ENCODE measurements around the gene NUP214.
"Not testable (repeated sequence)": the region's sequence is repeated elsewhere in the genome, so short reads cannot be mapped to it uniquely, and the experiment has no call there.

The NUP214 gene

GRCh38 chr9:131116281-131117120, 8.9 kb upstream of the NUP214 start:
- no peak for DNase-seq (ENCODE audit: low spot score)

- no peak for DNase-seq (ENCODE audit: low spot score)
Observed at GRCh38 chr9:131117121-131117761, 8.1 kb upstream of the NUP214 start.

- DNase-seq (ENCODE audit: low spot score), result no peak
Observed at GRCh38 chr9:131117762-131118145, 7.6 kb upstream of the NUP214 start.

GRCh38 chr9:131119600-131119999, 5.8 kb upstream of the NUP214 start:
- DNase-seq (ENCODE audit: low spot score), result no peak

- no peak for DNase-seq (ENCODE audit: low spot score)
Observed at GRCh38 chr9:131120620-131121228, 4.7 kb upstream of the NUP214 start.

- no peak for DNase-seq (ENCODE audit: low spot score)
Observed at GRCh38 chr9:131121346-131121745, 4.0 kb upstream of the NUP214 start.

- no peak for DNase-seq (ENCODE audit: low spot score)
Observed at GRCh38 chr9:131122158-131122557, 3.2 kb upstream of the NUP214 start.

GRCh38 chr9:131125038-131125287, 423 bp upstream of the NUP214 start:
- no peak for DNase-seq (ENCODE audit: low spot score)

- no peak for DNase-seq (ENCODE audit: low spot score)
Observed at GRCh38 chr9:131126059-131126426, 657 bp downstream of the NUP214 start.

- DNase-seq (ENCODE audit: low spot score), result no peak
Observed at GRCh38 chr9:131129183-131129582, 3.8 kb downstream of the NUP214 start.

GRCh38 chr9:131138676-131139075, 13.3 kb downstream of the NUP214 start:
- DNase-seq (ENCODE audit: low spot score), result no peak

- no peak for DNase-seq (ENCODE audit: low spot score)
Observed at GRCh38 chr9:131140112-131140511, 14.7 kb downstream of the NUP214 start.

- DNase-seq (ENCODE audit: low spot score), result no peak
Observed at GRCh38 chr9:131140550-131140949, 15.2 kb downstream of the NUP214 start.

- DNase-seq (ENCODE audit: low spot score), result no peak
Observed at GRCh38 chr9:131142160-131142559, 16.8 kb downstream of the NUP214 start.

GRCh38 chr9:131144201-131144600, 18.8 kb downstream of the NUP214 start:
- no peak for DNase-seq (ENCODE audit: low spot score)

- DNase-seq (ENCODE audit: low spot score), result no peak
Observed at GRCh38 chr9:131145245-131145644, 19.9 kb downstream of the NUP214 start.

GRCh38 chr9:131146186-131146585, 20.8 kb downstream of the NUP214 start:
- no peak for DNase-seq (ENCODE audit: low spot score)

GRCh38 chr9:131148276-131148675, 22.9 kb downstream of the NUP214 start:
- DNase-seq (ENCODE audit: low spot score), result no peak

GRCh38 chr9:131148966-131149687, 23.7 kb downstream of the NUP214 start:
- DNase-seq (ENCODE audit: low spot score), result no peak

- no peak for DNase-seq (ENCODE audit: low spot score)
Observed at GRCh38 chr9:131149688-131150053, 24.3 kb downstream of the NUP214 start.

- DNase-seq (ENCODE audit: low spot score), result no peak
Observed at GRCh38 chr9:131153595-131153994, 28.2 kb downstream of the NUP214 start.

GRCh38 chr9:131158673-131159072, 33.3 kb downstream of the NUP214 start:
- DNase-seq (ENCODE audit: low spot score), result not testable (repeated sequence)

Measured in hematopoietic multipotent progenitor cell treated with erythropoietin and hydrocortisone succinate and interleukin-3 and kit ligand, for 17 days (in vitro differentiated cells).